GM23248 (cell line): Measurements from ENCODE around the gene SEC24D. TPM values are rescaled to one million over a fixed set of nuclear protein-coding genes. Genes with fewer than 3 reads are reported as not detected.

Source experiments
- DNase-seq: peaks from one replicate; pipeline ENCODE4 v3.0.0-alpha.2; 2015
- H2AFZ ChIP-seq: fragments of 200-600 bp; sonication (generic); 2 replicates; pipeline ENCODE4 v1.6.1; 2016; ENCODE audit warnings: antibody characterized with exemption
- H3F3A ChIP-seq: fragments of 200-600 bp; sonication (generic); 2 replicates; pipeline ENCODE4 v1.6.1; 2016; ENCODE audit warnings: mild to moderate bottlenecking, antibody characterized with exemption, mixed run types; ENCODE audit not compliant: insufficient read depth
- H3K27ac ChIP-seq: fragments of 200-600 bp; sonication (generic); 2 replicates; pipeline ENCODE4 v1.5.1; 2016; ENCODE audit warnings: mild to moderate bottlenecking
- H3K27me3 ChIP-seq: fragments of 200-600 bp; sonication (generic); replicated peaks from 2 replicates; pipeline ENCODE4 v1.6.1; 2016; ENCODE audit warnings: mild to moderate bottlenecking; ENCODE audit not compliant: insufficient read depth
- H3K36me3 ChIP-seq: fragments of 200-600 bp; sonication (generic); 2 replicates; pipeline ENCODE4 v1.6.1; 2016; ENCODE audit warnings: low read depth, mild to moderate bottlenecking
- H3K4me1 ChIP-seq: fragments of 200-600 bp; sonication (generic); 2 replicates; pipeline ENCODE4 v1.6.1; 2016; ENCODE audit warnings: mild to moderate bottlenecking; ENCODE audit not compliant: insufficient read depth
- H3K4me2 ChIP-seq: fragments of 200-600 bp; sonication (generic); one replicate; pipeline ENCODE4 v1.6.1; 2016; ENCODE audit warnings: mild to moderate bottlenecking; ENCODE audit not compliant: unreplicated experiment
- H3K4me3 ChIP-seq: fragments of 200-600 bp; sonication (generic); 2 replicates; pipeline ENCODE4 v1.5.1; 2016; ENCODE audit warnings: mild to moderate bottlenecking
- H3K79me2 ChIP-seq: fragments of 200-600 bp; sonication (generic); 2 replicates; pipeline ENCODE4 v1.6.1; 2016; ENCODE audit warnings: mild to moderate bottlenecking; ENCODE audit not compliant: insufficient read depth
- H3K9ac ChIP-seq: fragments of 200-600 bp; sonication (generic); 2 replicates; pipeline ENCODE4 v1.6.1; 2016; ENCODE audit warnings: mild to moderate bottlenecking
- H3K9me2 ChIP-seq: fragments of 200-600 bp; sonication (generic); 2 replicates; pipeline ENCODE4 v1.6.1; 2016; ENCODE audit warnings: mixed run types, mild to moderate bottlenecking, moderate library complexity; ENCODE audit not compliant: insufficient read depth
- H3K9me3 ChIP-seq: fragments of 200-600 bp; sonication (generic); one replicate; pipeline ENCODE4 v1.6.1; 2017; ENCODE audit warnings: low read depth
- H4K20me1 ChIP-seq: fragments of 200-600 bp; sonication (generic); 2 replicates; pipeline ENCODE4 v1.6.0; 2016; ENCODE audit not compliant: insufficient read depth
- EZH2 ChIP-seq: fragments of 200-600 bp; sonication (generic); IDR thresholded peaks from 2 replicates; pipeline ENCODE4 v1.6.1; 2018; ENCODE audit warnings: antibody characterized with exemption, mild to moderate bottlenecking; ENCODE audit not compliant: insufficient read depth, poor library complexity, severe bottlenecking
- EZH2phosphoT487 ChIP-seq: fragments of 200-600 bp; sonication (generic); IDR thresholded peaks from 2 replicates; pipeline ENCODE4 v1.6.1; 2018; ENCODE audit warnings: antibody characterized with exemption, moderate library complexity, mild to moderate bottlenecking, low read depth; ENCODE audit not compliant: insufficient read depth
- WGBS, 2 experiments: methylation state at CpG; one replicate each; pipeline ENCODE4 v1.1.6; 2015 to 2017; ENCODE audit warnings: low lambda C conversion rate in 2 of 2, low coverage in 1 of 2; ENCODE audit errors: missing lambda C conversion rate in 2 of 2; 5-methylcytosine and 5-hydroxymethylcytosine counted together
- in situ Hi-C: fragments of 300-500 bp; cut with MboI; formaldehyde crosslinking; loops from 2 replicates; pipeline ENCODE4 v1.15.0; 2020
- polyA plus RNA-seq: library from polyadenylated mRNA; unstranded; fragments of >200 nt; fragmentation: Nextera tagmentation; extraction: Ambion mirVana; gene quantifications from 2 replicates; pipeline ENCODE4 v1.2.1, GENCODE V29; 2016
- total RNA-seq: library from RNA; depleted of rRNA; stranded (reverse); fragments of >200 nt; shearing (Covaris generic); gene quantifications from 2 replicates; pipeline ENCODE4 v1.2.3, GENCODE V29; 2014

The SEC24D gene
- total and polyA plus RNA-seq, 2 experiments from 2014 or later: 136 to 148 TPM

DNA sequence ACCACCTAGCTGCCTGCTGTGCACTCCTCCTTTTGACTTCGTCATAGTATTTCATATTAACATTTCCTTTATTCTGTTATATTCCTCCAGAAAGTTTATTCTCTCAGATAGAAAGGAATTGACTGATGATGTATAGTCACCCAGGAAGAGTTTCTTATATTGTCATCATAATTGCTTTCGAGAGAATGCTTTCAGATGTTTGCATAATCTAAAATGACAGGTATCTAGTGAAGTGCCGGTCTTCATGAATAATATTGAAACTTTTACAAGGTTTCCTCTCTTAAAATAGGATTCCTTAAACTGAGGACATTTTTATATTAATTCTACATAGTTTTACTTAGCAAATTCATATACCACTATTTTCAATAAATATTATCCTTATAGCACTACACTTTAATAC, 10.1 kb downstream of the SEC24D start:
- H3K27me3 ChIP-seq: no peaks in the 10 kb centered on the region
- TF ChIP-seq EZH2phosphoT487 (no peak), EZH2 (no peak)
- H3K4me1 ChIP-seq: peaks cover 57% of the 10 kb centered on the region
- peaks cover 100% of the 10 kb centered on the region for H3K79me2 ChIP-seq
- peak overlapping the region; percentile 49 for H3K27ac ChIP-seq
- H2AFZ ChIP-seq: no peak overlapping the region
- H3K4me2 ChIP-seq: peak overlapping the region; percentile 81
- peak overlapping the region; percentile 49 for H3K9ac ChIP-seq
- no peak for DNase-seq
- in situ Hi-C loops: no loop called here
- H3K36me3 ChIP-seq: peaks cover 72% of the 10 kb centered on the region
- H3F3A ChIP-seq: peaks cover 74% of the 10 kb centered on the region
- no peaks in the 10 kb centered on the region for H3K9me3 ChIP-seq
- WGBS, 2 experiments: 48 to 54% methylated on average over 3 of the region's 3 CpGs
- H3K4me3 ChIP-seq: peak overlapping the region; percentile 50
- peaks cover 71% of the 10 kb centered on the region; the same call in 1 of the 2 replicates for H4K20me1 ChIP-seq
- no peaks in the 10 kb centered on the region for H3K9me2 ChIP-seq

DNA sequence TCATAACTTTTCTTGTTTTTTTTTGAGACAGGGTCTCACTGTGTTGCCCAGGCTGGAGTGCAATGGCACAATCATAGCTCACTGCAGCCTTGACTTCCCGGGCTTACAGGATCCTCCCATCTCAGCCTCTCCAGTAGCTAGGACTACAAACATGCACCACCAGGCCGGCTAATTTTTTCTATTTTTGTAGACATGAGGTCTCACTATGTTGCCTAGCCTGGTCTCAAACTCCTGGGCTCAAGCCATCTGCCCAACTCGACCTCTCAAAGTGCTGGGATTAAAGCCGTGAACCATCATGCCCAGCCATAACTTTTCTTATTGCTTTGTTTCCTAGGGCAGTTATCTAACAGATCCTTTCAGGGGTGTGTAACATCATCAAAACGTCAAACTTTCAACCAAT, 11.8 kb downstream of the SEC24D start:
- Histone ChIP-seq H3K4me1 (peaks cover 55% of the 10 kb centered on the region), H3F3A (peaks cover 79% of the 10 kb centered on the region), H3K36me3 (peaks cover 59% of the 10 kb centered on the region), H3K27ac (peak overlapping the region; percentile 49; the same call in 1 of the 2 replicates), H3K79me2 (peaks cover 100% of the 10 kb centered on the region), H3K9me3 (no peaks in the 10 kb centered on the region), H3K4me3 (no peak overlapping the region), H3K9ac (no peak overlapping the region), H3K9me2 (no peaks in the 10 kb centered on the region), H4K20me1 (peaks cover 64% of the 10 kb centered on the region; the same call in 1 of the 2 replicates), H3K4me2 (no peak overlapping the region), H3K27me3 (no peaks in the 10 kb centered on the region), H2AFZ (no peak overlapping the region)
- in situ Hi-C loops: no loop called here
- TF ChIP-seq EZH2 (no peak), EZH2phosphoT487 (no peak)
- whole genome bisulfite sequencing, 2 experiments: 79 to 83% methylated on average over 5 of the region's 5 CpGs
- no peak for DNase-seq

DNA sequence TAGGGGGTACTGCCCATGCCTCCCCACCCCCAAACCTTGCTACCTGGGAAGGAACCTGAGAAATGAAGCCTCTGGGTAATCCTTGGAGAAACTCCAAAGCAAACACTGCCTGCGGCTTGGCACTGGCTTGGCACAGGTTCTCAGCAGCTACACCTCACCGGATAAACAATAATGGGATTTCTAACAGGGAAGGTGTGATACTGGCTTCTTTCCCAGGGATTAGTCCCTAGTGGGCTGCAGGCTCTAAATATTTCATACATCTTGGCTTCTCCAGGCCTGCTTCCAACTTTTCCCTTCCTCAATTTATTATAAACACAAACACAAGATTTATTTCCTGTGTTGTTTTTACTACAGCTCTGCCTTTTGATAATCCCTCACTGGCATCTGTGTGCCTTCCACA, 12.5 kb downstream of the SEC24D start:
- 91 to 95% methylated on average over 2 of the region's 2 CpGs for WGBS, 2 experiments
- peaks cover 54% of the 10 kb centered on the region for H3K36me3 ChIP-seq

DNA sequence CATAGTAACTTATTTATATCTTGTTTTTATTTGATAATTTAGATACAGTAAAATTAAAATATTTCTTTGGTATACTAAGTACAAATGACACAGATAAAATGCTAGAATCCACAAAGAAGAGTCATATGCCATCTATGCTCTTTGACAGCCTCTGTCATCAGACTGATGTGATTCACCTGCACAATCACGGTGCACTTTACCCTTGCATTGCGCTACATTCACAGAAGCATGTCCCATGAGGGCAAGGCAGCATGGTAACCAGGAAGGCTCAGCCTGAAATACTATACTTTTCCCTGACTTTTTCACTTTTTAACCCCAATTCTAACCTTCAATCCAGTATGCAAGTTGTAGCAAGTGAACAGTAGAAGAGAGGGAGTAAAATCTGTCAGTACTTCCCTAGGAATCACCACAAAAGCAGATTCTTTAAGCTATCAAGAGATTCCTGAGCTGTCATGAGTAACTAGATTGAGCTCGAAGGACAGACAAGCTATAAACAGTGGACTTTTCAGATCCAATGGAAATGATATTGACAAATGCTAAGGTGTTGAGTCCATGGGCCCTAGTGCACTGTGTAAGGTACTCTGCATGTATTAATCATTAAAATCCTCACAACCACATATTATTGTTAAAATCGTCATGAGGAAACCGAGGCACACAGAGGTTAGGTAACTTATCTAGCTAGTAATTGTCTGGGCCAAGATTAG, 14.2 kb downstream of the SEC24D start:
- no peak for TF ChIP-seq EZH2phosphoT487
- TF ChIP-seq EZH2: no peak
- H3K4me2 ChIP-seq: peak overlapping the region; percentile 56
- no peaks in the 10 kb centered on the region for H3K27me3 ChIP-seq
- H3F3A ChIP-seq: peaks cover 81% of the 10 kb centered on the region
- H3K4me1 ChIP-seq: peaks cover 44% of the 10 kb centered on the region
- peaks cover 52% of the 10 kb centered on the region for H3K36me3 ChIP-seq
- WGBS, 2 experiments: 60 to 61% methylated on average over 5 of the region's 5 CpGs
- DNase-seq: peak; percentile 55
- H3K9me3 ChIP-seq: no peaks in the 10 kb centered on the region
- H3K9ac ChIP-seq: peak overlapping the region; percentile 19; the same call in 1 of the 2 replicates
- peak overlapping the region; percentile 62 for H3K27ac ChIP-seq
- H3K4me3 ChIP-seq: no peak overlapping the region
- H3K79me2 ChIP-seq: peaks cover 100% of the 10 kb centered on the region
- no peak overlapping the region for H2AFZ ChIP-seq
- no peaks in the 10 kb centered on the region for H3K9me2 ChIP-seq
- peaks cover 46% of the 10 kb centered on the region; the same call in 1 of the 2 replicates for H4K20me1 ChIP-seq
- in situ Hi-C loops: no loop called here

More for the DNA sequence above, 12.5 kb downstream of the SEC24D start:
- H3K4me3 ChIP-seq: no peak overlapping the region
- H3K27me3 ChIP-seq: no peaks in the 10 kb centered on the region
- 0 out of 2 replicates have a peak overlapping the region, but pooled peaks have one; percentile 49 for H3K27ac ChIP-seq
- H3K79me2 ChIP-seq: peaks cover 100% of the 10 kb centered on the region
- peaks cover 59% of the 10 kb centered on the region; the same call in 1 of the 2 replicates for H4K20me1 ChIP-seq
- no peak for DNase-seq
- TF ChIP-seq EZH2phosphoT487: no peak
- no peak for TF ChIP-seq EZH2
- no peak overlapping the region for H3K4me2 ChIP-seq
- in situ Hi-C loops: no loop called here
- no peaks in the 10 kb centered on the region for H3K9me3 ChIP-seq
- H3F3A ChIP-seq: peaks cover 78% of the 10 kb centered on the region
- H2AFZ ChIP-seq: no peak overlapping the region
- H3K4me1 ChIP-seq: peaks cover 49% of the 10 kb centered on the region
- H3K9ac ChIP-seq: no peak overlapping the region
- H3K9me2 ChIP-seq: no peaks in the 10 kb centered on the region
